HG03571 (cell line): ENCODE data around the gene VSNL1.
A peak's percentile ranks its signal among the peaks of the same experiment; 100 is the strongest.

ENCODE experiments used
- ATAC-seq: cut with Tn5 transposase; IDR thresholded peaks from one replicate; pipeline ENCODE4 v1.9.1; 2021; ENCODE audit not compliant: unreplicated experiment

Gene VSNL1

GRCh38 chr2:17540093-17540812, at the start of gene VSNL1:
VSNL1 (plus strand) TSS chr2:17540696; CDS start chr2:17592075, 51,379 bp downstream.
- ATAC-seq: no peak

DNA sequence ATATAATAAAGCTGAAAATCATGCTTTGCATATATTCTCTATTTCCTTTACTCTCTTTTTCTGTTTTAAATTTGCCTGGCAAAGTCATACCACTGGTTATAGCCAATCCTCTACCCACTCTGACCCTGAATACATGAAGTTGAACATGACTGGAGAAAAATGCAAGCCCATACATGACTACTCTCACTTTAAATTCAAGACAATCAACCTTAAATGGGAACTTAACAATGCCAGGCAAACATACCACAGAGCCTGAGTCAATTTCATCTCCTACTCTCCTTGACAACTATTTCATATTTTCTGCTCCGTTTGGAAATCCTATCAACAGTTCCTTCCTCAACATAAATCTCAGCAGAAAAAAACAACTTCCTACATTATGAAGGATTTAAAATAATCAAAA, 44.9 kb upstream of the VSNL1 start:
- ATAC-seq: no peak

- no peak for ATAC-seq
Observed at GRCh38 chr2:17497718-17498117, 42.8 kb upstream of the VSNL1 start.

DNA sequence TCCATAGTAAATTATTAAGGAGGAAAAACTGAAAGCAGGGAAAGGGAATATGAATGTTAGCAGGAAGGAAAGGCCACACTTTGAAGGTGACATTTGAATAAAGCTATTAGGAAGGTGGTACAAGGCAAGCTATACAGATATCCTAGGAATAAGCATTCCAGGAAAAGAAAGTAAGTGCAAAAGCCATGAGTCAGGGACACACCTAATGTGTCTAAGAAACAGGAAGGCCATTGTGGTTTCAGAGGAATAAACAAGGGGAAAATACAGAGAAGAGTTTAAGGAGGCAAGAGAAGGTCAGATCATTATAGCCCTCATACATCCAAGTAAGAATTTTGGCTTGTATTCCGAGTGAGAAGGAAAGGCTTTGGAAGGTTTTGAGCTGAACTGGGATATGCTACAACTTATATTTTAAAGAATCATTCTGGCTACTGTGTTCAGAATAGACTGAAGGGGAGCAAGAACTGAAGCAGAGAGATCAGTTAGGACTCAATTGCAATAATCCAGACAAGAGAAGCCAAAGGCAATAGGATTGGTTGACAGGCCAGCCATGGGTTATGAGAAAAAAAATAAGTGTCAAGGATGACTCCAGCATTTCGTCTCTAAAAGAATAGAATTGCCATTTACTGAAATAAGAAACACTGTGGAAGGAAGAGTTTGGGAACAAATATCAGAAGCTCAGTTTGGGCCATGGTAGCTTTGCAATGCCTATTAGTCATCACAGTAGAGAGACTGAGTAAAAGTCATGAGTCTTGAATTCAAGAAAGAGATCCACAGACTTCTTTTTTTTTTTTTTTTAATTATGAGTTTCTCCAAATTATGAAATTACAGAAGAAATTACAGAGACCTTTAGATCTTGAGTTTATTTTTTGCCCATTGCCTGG, 33.5 kb upstream of the VSNL1 start:
- no peak for ATAC-seq

GRCh38 chr2:17515652-17516051, 24.8 kb upstream of the VSNL1 start:
- ATAC-seq: peak; percentile 33

- peak; percentile 2 for ATAC-seq
Observed at GRCh38 chr2:17517481-17518211, 22.9 kb upstream of the VSNL1 start.

- ATAC-seq: peak; percentile 80
Observed at GRCh38 chr2:17518212-17519154, 22.0 kb upstream of the VSNL1 start, which contains the start of gene RAD51AP2. RAD51AP2 (minus strand) TSS chr2:17518440; CDS start chr2:17518415, 25 bp downstream.

GRCh38 chr2:17519486-17519885, 21.0 kb upstream of the VSNL1 start:
- no peak for ATAC-seq

DNA sequence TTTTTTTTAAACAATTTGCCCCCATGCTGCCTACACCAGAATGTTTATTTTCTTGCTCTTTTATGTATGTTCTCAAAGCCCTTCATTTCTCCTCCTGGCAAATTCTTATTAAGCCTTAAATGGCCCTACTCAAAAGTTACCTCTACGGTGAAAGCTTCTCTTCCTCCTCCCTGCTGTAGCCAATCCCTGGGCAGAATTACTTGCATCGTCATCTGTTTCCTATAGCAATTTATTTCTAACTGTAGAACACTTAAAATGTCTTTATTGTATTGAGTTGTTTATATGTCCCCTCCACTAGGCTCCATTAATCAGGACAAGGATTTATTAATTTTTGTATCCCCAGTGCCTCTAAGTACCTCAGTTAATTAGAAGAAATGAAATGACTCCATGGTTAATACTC, 19.7 kb upstream of the VSNL1 start:
- peak; percentile 42 for ATAC-seq

DNA sequence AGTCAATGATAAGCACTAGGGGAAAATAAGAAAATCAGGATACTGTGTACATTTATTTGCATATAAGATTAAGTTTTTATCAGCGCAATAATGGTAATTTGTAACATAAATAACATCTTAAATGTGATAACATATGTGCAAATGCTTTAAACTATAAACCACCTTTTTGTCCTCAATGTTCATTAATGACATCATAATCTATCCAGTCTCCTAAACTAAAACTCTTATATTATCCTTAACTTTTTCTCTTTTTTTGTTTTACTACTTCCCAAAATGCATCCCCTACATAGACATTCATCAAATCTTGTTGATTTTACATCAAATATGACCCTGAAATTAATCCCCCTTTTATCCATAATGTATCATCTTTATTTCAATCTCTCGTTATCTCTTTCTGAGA, 18.9 kb upstream of the VSNL1 start:
- ATAC-seq: no peak

DNA sequence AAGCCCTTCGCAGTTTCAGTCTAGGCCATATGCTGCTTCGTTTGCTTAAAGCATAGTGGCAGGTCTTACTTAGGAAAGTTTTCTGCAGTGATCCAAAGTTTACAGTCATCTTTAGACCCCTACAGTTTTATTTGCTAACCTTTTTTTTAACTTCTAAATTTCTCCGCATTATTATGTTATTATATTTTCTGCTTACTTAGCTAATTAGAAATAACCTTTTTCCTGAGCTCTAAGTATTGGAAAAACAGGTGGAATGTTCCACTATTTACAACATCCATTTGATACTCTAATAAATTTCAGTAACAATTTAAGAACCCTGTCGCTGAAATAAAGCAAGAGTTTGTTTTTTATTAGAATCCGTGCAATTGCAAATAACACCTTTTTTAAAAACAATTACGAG, 18.2 kb upstream of the VSNL1 start:
- no peak for ATAC-seq

GRCh38 chr2:17529771-17530170, 10.7 kb upstream of the VSNL1 start:
- ATAC-seq: no peak

GRCh38 chr2:17533546-17533945, 7.0 kb upstream of the VSNL1 start:
- no peak for ATAC-seq

DNA sequence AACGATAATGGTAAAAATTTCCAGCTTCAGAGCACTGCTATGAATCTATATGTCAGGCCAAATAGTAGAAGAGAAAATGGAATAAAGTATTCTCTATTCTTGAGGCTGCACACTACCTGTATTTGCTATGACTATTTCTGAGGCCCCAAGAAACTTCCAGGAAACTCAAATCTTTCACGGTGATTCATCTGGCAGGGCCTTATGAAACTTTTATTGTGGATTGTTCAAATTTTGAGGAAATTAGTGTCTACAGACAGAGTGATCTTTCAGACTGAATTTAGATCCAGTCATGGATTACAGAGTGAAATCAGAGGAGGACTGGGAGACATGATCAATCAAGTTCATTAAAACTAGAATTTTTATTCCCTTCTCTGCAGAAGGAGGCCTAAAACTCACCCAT, 4.1 kb upstream of the VSNL1 start:
- ATAC-seq: no peak

DNA sequence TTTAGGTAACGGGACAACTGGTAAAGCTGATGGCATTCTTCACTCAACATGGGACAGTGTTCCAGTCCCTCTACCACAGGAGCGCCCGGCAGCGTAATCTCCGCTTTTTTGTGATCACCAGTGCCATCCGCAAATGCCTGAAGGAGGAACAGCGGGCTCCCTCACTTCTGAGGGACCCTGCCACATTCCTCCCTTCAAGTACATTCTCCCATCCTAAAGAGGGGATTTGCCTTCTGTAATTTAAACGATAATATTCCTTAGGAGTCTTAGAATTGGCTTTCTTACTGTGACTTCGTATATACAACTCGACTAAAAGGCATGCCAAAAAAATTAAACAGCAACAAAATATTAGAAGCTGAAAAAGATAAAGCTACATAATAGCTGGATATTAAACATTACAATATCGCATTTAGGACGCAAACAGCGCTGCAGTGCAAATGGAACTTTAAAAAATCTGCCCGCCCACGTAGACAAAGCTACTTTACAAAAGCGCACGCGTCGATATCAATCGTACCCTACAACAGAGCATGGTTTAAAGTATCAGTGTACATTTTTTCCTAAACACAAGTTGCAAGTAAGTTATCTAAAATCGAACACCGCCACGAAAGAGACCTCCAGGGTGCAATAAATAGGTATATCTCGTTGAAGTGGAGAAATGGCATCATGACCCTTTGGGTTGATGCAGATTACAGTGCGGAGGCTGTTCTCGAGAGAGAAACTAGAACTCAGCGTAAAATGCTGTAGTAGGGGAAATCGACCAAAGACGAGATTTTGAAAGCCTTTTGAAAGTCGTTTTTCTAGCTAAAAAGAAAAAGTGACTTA, 2.3 kb upstream of the VSNL1 start:
- no peak for ATAC-seq

- no peak for ATAC-seq
Observed at GRCh38 chr2:17538844-17539554, 1.5 kb upstream of the VSNL1 start.

- no peak for ATAC-seq
Observed at GRCh38 chr2:17539611-17540092, 844 bp upstream of the VSNL1 start.

- ATAC-seq: no peak
Observed at GRCh38 chr2:17540813-17541530, 476 bp downstream of the VSNL1 start.
